Measurements from ENCODE around the gene PRRG2. TPM values are rescaled to one million over a fixed set of nuclear protein-coding genes. Genes with fewer than 3 reads are reported as not detected.

PRRG2 gene
- total RNA-seq, 2 donors from 2014 or later, result 2.6 to 4.9 TPM

GRCh38 chr19:49553451-49554271, 27.5 kb upstream of the PRRG2 start:
- no peaks in the 10 kb centered on the region for H3K36me3 ChIP-seq (replicated peaks in 1 of 2; ENCODE audit: insufficient read depth in 1 of 2, low read depth in 2 of 2)
- peak overlapping the region; percentile 72 to 87 (median 86) for H3K27ac ChIP-seq
- H3K27me3 ChIP-seq, result no peaks in the 10 kb centered on the region
- no peaks in the 10 kb centered on the region for H3K9me3 ChIP-seq
- ATAC-seq (peak; percentile 70), DNase-seq (peak; percentile 82 to 93 (median 90))
- 17 to 35% methylated on average over 6 to 10 of the region's 10 CpGs for WGBS, 2 donors
- no peak overlapping the region for H3K4me3 ChIP-seq
- intact Hi-C loops (cut with DNase I), result no loop called here
- TF ChIP-seq POLR2A (IDR thresholded peaks at IDR 0.05) (peak in 2 of 3 donors; percentile 25 to 43), CTCF (IDR thresholded peaks at IDR 0.05) (peak in 1 of 7 experiments; percentile 22)
- peaks cover 54% of the 10 kb centered on the region for H3K4me1 ChIP-seq

GRCh38 chr19:49554701-49555181, 26.4 kb upstream of the PRRG2 start:
- DNase-seq (peak; percentile 36 to 58 (median 46)), ATAC-seq (no peak)
- Histone ChIP-seq H3K27me3 (no peaks in the 10 kb centered on the region), H3K36me3 (replicated peaks in 1 of 2; ENCODE audit: insufficient read depth in 1 of 2, low read depth in 2 of 2) (peaks cover 0 to 1% of the 10 kb centered on the region in 2 donors), H3K27ac (peak overlapping the region; percentile 72 to 87 (median 86)), H3K4me1 (peaks cover 65% of the 10 kb centered on the region), H3K9me3 (no peaks in the 10 kb centered on the region), H3K4me3 (no peak overlapping the region)
- intact Hi-C loops (cut with DNase I), result no loop called here
- WGBS, 2 donors, result 39 to 41% methylated on average over 11 to 17 of the region's 17 CpGs
- TF ChIP-seq CTCF (IDR thresholded peaks at IDR 0.05), result no peak
- no peak for TF ChIP-seq POLR2A (IDR thresholded peaks at IDR 0.05)

- intact Hi-C loops (cut with DNase I), result no loop called here
- Histone ChIP-seq H3K27ac (peak overlapping the region; percentile 91 to 95 (median 93)), H3K4me1 (peaks cover 75% of the 10 kb centered on the region), H3K9me3 (no peaks in the 10 kb centered on the region), H3K4me3 (peak overlapping the region in 1 of 2 donors; percentile 13), H3K27me3 (no peaks in the 10 kb centered on the region), H3K36me3 (replicated peaks in 1 of 2; ENCODE audit: insufficient read depth in 1 of 2, low read depth in 2 of 2) (peaks cover 0 to 1% of the 10 kb centered on the region in 2 donors)
- TF ChIP-seq CTCF (IDR thresholded peaks at IDR 0.05) (no peak), POLR2A (IDR thresholded peaks at IDR 0.05) (no peak)
- WGBS, 2 donors, result 38 to 45% methylated on average over 24 to 50 of the region's 53 CpGs
- DNase-seq, result peak; percentile 94 to 96 (median 96)
- peak; percentile 65 for ATAC-seq
Observed at GRCh38 chr19:49555600-49556411, 25.3 kb upstream of the PRRG2 start.

- intact Hi-C loops (cut with DNase I), result no loop called here
- peak overlapping the region; percentile 91 to 95 (median 93) for H3K27ac ChIP-seq
- peak; percentile 71 to 90 (median 81) for TF ChIP-seq POLR2A (IDR thresholded peaks at IDR 0.05)
- TF ChIP-seq CTCF (IDR thresholded peaks at IDR 0.05), result no peak
- H3K4me3 ChIP-seq, result peak overlapping the region in 1 of 2 donors; percentile 1
- H3K27me3 ChIP-seq, result no peaks in the 10 kb centered on the region
- ATAC-seq (peak; percentile 60), DNase-seq (peak; percentile 91 to 97 (median 95))
- H3K9me3 ChIP-seq, result no peaks in the 10 kb centered on the region
- H3K4me1 ChIP-seq, result peaks cover 84% of the 10 kb centered on the region
- WGBS, 2 donors, result 38 to 60% methylated on average over 17 to 61 of the region's 66 CpGs
- H3K36me3 ChIP-seq (replicated peaks in 1 of 2; ENCODE audit: insufficient read depth in 1 of 2, low read depth in 2 of 2), result peaks cover 0 to 1% of the 10 kb centered on the region in 2 donors
Observed at GRCh38 chr19:49556412-49557398, 24.4 kb upstream of the PRRG2 start.

Data from body of pancreas (tissue), 4 donors.